OCI-LY1 (cell line): Measurements from ENCODE around the gene GPALPP1.

ENCODE experiments used
- CTCF ChIP-seq: fragments of 200-600 bp; sonication (generic), shearing (Covaris generic); IDR thresholded peaks from 2 replicates; pipeline ENCODE4 v1.5.1; 2017; ENCODE audit warnings: mild to moderate bottlenecking, antibody characterized with exemption, low read length, moderate library complexity, mixed read lengths
- EZH2 ChIP-seq: fragments of 200-600 bp; sonication (generic), shearing (Covaris generic); IDR thresholded peaks from 2 replicates; pipeline ENCODE4 v1.8.0; 2017; ENCODE audit warnings: borderline replicate concordance, mixed run types, mild to moderate bottlenecking, antibody characterized with exemption, low read length, moderate library complexity, mixed read lengths

- TF ChIP-seq CTCF, result no peak
- no peak for TF ChIP-seq EZH2
Observed at GRCh38 chr13:44951184-44951583, 38.2 kb upstream of the GPALPP1 start.
